HPDE6-E6E7 (cell line): ENCODE measurements around the gene ATPAF2.
A peak's percentile ranks its signal among the peaks of the same experiment; 100 is the strongest.
"Not testable (repeated sequence)": the region's sequence is repeated elsewhere in the genome, so short reads cannot be mapped to it uniquely, and the experiment has no call there.

ENCODE experiments used
- DNase-seq: peaks from one replicate; pipeline ENCODE4 v3.0.0; 2011; ENCODE audit warnings: missing footprints; ENCODE audit errors: extremely low spot score

ATPAF2 gene

DNA sequence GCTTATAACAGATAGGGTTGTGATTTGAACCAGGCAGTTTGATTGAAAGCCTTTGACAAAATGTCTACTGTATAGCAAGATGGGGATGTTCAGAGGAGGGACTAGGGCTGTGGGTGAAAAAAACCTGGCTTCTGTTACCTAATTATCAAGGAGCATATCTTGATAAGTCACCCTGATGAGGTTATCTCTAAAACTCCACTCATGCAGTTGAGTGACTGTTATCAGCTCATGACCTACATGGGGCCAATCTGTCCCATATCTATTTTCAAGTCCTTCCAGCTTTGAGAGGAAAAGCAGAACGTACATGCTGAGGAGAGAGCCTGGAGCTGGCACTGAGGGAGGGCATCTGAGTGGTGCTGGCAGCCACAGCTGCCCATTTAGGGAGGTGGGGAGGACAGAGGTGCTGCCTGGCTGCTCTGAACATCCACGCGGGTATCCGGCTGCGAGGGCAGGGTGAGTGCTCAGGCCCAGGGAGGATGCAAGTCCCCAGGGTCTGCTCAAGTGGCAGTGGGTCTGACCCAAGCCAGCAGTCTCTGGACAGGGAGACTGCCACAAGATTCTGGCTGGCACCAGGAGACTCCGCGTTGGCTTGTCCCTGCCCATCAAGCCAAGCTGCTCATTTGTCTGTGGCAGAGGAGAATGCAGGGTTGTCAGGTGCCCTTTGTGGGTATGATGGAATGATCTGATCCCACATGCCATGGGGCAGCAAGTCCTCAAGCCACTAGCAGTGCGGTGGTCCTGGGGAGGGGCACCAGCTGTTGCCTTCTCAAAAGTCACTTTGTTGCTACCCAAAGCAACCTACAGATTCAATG lies 29.2 kb downstream of the ATPAF2 start:
- DNase-seq = no peak

DNA sequence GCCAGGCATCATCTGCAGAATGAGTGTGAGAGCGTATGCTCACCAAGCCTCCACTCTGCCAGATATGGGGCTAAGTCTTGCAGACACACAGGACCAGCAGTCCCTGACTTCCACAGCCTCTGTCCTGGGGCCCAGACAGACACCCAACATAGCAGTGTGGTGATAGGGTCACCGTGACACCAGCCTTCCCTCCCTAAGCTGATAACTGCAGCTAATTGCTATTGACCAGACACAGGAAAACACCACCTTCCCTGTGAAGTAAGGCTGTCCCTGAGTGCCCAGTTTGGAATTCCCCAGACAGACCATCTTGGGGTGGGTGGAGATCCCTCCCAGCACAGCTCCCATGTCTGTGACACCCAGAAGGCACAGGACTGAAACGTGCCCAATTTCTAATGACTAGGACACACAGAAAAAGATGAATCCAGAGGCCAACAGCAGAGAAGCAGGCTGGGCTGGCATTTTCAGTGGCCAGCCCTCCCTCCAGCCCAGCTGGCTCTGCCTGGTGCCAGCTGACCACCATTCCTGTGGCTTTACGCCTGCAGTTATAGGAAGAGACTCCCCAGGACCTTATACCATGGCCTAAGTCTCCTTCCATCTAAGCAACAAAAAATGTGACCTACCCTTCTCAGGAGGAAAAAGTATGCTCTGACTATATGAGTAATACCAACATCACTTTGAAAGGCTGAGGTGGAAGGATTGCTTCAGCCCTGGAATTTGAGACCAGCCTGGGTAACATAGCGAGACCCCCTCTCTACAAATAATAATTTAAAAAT lies 30.3 kb downstream of the ATPAF2 start:
- peak; percentile 70 for DNase-seq

DNA sequence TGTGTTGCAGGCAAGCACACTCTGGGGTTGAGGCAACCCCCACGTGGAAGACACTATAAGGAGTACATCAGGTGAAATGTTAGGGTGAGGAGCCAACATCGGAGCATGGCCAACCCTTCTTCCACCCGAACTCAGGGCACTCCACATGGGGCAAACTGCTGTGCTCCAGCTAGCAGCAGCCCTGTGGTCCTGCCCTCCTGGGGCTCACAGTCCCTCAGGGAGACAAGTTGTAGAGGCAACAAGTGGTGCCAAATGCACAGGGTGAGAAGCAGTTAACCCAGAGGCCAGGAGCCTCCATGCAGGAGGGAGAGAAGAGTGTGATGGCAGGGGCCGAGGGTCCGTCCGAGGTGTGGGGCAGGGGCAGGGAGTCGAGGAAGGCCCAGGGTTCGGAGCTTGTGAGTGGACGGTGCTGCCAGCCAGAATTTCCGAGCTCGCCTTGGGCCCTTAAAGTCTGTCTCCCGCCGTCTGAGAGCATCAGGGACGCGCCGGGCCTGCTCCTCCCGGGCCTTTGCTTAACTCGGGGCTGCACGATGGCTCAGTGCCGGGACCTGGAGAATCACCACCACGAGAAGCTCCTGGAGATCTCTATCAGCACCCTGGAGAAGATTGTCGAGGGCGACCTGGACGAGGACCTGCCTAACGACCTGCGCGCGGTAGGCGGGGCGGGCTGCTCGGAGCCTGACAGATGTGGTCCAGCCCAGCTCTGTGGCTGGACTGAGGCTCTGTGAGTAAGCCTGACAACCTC lies 32.3 kb downstream of the ATPAF2 start:
- DNase-seq = no peak

DNA sequence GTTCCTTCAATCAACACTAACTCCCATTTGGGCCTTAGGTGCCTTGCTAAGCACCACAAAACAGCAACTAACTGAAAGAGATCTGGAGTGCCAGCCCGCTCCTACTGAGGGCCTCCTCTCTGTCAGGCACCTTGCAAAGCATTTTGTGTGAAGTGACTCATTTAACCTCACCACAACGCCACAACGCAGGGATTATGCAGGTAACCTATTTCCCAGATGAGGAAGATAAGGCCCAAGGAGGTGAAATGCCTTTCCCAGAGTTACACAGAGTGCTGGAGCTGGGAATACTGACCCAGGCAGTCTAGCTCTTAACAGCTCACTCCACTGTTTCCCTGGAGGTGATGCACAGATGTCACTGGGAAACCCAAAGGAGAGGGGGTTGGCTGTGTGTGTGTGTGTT lies 33.5 kb downstream of the ATPAF2 start:
- DNase-seq = no peak

DNA sequence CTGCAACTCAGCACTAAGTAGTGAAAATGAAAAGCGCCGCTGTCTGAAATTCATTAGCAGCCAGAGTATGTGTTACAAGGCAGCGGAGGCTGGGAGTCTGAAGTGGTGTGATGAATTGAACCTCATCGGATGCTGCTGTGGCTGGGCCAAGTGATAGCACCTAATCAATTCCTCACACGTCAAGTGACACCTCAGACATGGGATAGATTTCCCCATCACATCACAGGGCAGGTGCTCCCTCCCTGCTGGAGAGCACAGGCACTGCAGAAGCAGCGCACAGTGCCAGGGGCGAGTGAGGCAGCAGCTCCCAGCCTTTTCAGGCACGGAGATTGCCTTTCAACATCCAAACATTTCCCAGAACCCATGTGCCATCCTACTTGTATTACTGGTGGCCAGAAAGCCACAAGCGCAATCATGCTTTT lies 34.1 kb downstream of the ATPAF2 start:
- DNase-seq = no peak

DNA sequence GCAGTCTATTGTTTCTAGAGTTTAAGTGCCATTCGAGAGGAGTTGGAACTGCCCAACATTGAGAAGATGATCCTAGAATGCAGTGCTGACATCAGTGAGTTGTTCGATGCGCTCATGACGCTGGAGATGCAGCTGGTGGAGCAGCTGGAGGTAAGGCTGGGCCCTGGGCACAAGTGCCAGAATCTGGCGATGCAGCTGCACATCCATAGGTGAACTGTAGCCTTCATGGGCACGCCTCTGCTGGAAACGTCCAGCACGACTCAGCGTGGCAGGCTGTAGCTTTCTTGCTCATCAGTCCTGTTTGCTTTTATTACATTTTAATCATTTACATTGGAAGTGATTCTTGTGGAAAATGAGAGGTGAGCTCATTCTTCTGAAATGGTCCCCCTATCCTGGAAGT lies 34.6 kb downstream of the ATPAF2 start:
- DNase-seq = no peak

DNA sequence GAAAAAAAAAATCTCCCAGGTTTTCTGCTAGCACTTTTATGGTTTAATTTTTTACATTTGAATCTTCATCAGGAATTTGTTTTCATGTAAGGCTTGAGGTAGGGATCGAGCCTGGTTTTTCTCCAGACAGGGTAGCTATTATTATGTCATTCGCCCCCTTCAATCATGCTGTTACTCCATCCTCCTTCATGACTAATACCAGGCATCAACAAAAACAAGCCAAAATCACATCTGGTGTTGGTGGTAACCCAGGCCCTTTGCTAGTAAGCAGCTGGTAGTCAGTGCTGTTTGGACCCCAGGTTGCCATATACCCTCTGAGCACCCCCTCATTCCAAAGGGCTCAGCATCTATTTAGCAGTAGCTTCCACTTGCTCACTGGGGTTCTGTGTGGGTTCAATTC lies 36.8 kb downstream of the ATPAF2 start:
- DNase-seq = no peak

DNA sequence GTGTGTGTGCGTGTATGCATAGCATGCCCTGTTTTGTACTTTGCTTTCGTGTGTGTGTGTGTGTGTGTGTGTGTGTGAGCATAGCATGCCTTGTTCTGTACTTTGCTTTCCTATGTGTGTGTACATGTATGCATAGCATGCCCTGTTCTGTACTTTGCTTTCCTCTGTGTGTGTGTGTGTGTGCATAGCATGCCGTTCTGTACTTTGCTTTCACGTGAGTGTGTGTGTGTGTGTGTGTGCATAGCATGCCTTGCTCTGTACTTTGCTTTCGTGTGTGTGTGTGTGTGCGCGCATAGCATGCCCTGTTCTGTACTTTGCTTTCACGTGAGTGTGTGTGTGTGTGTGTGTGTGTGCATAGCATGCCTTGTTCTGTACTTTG lies 38.9 kb downstream of the ATPAF2 start:
- DNase-seq = no peak

DNA sequence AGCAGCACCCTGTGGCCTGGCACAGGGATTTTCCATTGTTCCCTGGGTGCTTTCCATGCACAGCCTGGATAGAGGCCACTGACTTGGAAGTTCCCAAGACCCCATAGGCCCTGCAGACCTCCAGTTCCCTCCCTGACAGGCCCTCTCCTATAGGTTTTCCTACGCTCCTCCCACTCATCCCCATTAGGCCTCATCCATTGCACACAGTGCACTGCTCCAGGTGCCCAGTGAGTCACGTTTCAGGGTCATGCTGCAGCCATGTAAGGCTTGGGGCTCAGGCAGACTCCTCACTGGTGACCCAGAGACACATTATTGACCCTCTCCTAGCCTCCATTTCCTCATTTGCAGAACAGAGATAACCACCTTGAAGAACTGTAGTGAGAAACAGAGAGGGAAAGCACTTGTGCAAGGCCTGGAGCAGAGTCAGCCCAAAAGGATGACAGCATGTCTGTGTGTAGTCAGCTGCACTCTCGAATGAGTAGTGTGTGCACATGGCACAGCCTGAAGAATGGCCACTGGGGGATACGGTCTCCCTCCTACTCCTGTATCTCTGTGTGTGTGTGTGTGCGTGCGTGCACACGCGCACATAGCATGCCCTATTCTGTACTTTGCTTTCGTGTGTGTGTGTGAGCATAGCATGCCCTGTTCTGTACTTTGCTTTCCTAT lies 39.5 kb downstream of the ATPAF2 start:
- no peak for DNase-seq

DNA sequence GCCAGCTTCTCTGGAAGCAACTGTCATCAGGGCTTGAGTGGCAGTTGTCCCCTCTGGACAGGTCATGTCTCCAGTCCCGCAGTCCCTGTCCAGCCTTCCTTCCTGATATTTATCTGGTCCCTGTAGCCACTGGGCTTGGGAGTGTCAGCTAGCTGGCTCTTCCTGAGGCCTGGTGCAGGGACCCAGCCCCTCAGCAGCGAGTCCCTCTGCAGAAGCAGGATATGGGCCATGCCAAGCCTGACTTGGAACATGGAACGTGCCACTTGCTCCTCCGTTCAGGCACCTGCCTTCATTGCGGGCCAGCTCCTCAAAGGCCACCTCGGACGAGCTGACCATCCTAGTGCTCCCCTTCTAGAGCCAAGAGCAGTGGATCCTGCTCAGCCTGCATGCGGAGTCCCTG lies 40.0 kb downstream of the ATPAF2 start:
- DNase-seq = no peak

DNA sequence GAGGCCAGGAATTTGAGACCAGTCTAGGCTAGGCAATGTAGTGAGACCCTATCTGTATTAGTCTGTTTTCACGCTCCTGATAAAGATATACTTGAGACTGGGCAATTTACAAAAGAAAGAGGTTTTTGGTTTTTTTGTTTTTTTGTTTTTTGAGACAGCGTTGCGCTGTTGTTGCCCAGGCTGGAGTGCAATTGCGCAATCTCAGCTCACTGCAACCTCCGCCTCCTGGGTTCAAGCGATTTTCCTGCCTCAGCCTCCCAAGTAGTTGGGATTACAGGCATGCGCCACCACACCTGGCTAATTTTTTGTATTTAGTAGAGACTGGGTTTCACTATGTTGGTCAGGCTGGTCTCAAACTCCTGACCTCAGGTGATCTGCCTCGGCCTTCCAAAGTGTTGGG lies 43.1 kb downstream of the ATPAF2 start:
- DNase-seq = not testable (repeated sequence)

DNA sequence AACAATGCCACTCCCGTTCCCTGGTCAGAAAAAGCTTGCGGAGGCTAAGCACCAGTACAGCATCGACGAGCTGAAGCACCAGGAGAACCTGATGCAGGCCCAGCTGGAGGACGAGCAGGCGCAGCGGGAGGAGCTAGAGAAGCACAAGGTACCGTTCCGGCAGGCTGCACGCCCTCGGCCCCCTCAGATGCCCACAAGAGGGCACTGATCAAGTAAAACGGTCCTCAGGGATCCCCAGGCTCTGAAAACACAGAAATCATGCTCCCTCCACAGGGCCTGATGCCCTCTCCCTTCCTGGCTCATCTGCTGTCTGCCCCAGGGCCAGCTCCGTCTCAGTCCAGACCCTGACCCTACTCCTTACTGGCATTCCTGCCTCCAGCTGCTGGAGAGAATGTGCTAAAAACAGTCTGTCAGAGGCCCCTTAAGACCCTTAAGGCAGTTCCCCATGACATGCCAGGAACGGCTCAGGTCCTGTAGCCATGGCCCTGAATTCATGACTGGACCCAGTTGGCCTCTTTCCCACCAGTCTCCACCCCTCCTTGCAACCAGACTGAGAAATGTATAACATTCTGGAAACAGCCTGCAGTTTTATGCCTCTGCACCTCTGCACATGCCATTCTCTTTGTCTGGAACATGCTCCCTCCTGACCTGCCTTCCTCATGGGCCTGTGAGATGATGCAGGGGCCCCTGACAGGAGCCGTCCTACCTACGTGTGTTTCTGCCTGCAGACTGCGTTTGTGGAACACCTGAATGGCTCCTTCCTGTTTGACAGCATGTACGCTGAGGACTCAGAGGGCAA lies 44.5 kb downstream of the ATPAF2 start:
- DNase-seq = no peak

DNA sequence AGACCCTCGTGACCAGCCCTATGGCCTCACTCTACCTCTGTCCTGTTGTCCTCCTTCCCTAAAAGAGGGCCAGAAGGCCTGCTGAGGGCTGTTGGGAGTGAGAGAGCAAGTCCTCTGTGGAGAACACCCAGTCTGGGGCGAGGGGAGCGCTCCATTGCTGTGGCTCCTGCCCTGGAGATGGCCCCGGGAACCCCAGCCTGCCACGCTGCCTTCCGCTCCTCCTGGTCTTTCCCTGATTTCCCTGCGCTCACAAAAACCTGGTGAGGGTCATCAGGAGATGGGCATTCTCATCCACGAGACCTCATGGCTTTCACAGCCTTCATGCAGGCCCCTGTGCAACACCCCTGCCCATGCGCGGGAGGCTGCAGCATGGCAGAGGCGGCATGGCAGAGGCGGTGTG lies 45.1 kb downstream of the ATPAF2 start:
- DNase-seq = no peak

DNA sequence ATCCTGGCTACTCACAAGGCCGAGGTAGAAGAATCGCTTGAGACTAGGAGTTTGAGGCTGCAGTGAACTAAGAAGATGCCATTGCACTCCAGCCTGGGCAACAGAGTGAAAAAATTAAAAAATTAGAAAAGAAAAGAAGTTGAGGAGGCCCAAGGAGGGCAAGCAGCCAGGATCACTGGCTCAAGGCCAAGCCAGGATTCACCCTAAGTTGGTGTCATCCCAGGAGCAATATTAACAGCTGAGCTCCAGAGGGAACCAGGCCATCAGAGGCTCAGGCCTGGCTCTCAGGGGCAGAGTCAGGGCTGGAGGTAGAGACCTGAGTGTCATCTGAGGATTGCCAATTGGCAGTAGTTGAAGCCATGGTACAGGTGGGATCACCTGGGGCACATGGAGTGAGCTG lies 45.6 kb downstream of the ATPAF2 start:
- DNase-seq = no peak

DNA sequence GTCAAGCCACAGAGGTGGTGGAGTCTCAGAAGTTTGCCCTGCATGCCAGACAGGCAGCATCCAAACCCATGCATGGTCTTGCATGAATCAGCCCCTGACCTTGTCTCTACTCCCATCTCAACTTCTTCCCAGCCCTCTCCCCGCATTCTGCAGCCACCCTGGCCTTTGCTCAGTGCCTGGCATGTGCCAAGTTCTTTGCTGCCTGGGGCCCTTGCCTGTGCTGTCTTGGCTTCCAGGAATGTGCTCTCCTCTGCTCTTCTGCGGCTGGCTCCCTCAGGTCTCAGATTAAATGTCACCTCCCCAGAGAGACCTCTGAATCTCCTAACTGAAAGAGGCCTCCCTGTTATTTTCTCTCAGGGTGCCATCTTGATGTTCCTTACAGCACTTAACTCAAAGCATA lies 48.7 kb downstream of the ATPAF2 start:
- no peak for DNase-seq

DNA sequence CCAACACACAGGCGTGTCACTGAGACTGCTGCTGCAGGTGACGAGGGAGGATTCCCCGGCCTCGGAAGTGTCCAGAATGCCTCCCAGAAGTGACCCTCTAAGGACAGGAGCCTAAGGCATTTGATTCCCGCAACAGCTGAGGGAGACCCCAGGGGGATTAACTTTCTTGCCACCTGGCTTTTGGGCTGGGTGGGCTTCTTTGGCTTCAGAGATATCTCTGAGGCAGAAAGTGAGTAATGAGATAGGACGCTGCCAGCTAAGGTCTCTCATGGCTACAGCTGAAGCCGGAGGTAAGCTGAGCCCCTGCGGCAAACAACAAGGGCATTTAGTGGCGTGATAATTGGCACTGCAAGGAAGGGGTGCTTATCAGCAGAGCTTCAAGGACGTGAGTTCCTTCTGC lies 49.4 kb downstream of the ATPAF2 start:
- no peak for DNase-seq

DNA sequence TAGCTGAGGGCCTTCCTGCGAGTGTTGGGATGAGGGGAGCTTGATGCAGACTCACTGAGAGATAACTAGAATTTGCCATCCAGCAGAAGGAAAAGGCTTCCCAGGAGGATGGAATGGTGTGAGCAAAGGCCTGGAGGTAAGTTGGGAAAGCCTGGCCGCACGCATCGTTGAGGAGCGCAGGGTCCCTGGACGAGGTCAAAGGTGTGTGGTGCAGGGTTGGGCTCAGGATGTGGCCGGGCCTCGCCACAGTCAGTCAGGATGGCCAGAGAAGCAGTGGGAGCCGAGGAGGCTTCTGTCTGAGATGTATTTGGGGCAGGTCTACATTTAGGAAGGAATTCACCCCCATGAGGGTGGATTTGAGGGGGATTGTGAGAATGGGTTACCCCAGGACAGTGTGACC lies 49.9 kb downstream of the ATPAF2 start:
- no peak for DNase-seq

DNA sequence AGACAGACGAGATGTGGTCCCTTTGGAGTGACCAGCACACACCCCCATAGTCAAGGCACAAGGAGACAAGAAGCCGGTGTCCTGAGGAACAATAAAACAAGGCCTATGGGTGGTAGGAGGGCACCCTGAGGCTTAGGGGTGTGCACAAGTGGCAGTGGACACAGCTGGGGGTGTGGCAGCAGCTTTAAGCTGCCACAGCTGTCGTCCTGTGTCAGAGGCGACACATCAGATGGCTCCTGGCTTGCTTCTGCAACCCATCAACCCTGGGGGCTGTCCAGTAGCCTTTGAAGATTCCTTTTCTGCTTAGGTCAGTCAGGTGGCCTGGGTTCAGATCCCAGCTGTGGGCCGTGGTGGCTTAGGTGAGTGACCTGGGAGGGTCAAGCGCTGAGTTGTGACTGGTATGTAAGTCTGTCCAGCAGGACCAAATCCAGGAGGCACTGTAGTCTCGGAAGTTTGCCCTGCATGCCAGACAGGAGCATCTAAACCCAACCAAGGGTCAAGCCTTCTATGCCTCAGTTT lies 50.5 kb downstream of the ATPAF2 start:
- no peak for DNase-seq

DNA sequence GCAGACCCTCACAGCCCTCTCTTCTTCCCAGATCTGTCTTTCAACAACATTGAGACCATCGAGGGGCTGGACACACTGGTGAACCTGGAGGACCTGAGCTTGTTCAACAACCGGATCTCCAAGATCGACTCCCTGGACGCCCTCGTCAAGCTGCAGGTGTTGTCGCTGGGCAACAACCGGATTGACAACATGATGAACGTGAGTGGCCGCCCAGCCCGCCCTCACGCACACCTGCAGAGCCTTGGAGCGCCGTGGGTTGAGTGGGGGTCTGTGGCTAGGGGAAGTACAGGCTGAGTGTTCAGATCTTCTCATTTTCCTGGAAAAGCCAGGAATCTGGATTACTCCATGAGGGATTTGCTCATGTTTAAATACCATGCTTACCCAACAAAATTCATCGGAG lies 51.1 kb downstream of the ATPAF2 start:
- DNase-seq = no peak

DNA sequence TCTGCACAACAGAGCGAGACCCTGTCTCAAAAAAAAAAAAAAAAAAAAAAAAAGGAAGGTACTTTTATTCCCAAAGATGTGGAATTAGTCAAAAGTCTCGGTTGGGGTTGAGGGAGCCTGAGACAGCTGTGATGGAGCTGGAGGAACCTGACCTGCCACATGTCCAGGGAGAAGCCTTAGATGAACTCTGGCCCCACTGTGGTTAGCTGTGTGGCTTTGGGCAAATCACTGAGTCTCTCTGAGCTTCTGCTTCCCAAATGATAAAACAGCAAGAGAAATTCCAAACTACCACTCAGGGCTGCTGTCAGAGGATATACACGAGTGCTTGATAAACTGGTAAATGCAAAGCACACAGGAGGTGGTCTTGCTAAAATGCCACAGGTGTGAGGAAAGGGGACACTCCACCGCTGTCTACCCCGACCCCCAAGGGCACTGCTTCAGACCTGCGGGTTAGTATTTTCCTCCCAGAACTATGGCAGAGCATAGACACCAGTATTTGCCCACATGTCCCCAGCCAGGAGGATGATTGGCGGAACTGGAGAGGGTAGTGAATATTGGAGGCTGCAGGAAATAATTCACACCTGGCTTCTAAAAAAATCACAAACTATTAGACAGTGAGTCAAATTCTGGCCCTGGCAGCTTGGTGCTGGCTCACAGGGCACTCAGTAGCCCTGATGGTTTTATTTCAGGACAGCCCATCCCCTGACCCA lies 51.6 kb downstream of the ATPAF2 start:
- no peak for DNase-seq
